ENCODE measurements around the gene HPD. TPM values are rescaled to one million over a fixed set of nuclear protein-coding genes. Genes with fewer than 3 reads are reported as not detected.
A peak's percentile ranks its signal among the peaks of the same experiment; 100 is the strongest.

The HPD gene
- total RNA-seq, 3 donors from 2014 or later: 0.63 to 1.0 TPM; not detected in 1

- H3K9me3 ChIP-seq: no peaks in the 10 kb centered on the region
- H3K4me1 ChIP-seq (ENCODE audit: low read depth): no peaks in the 10 kb centered on the region
- H3K36me3 ChIP-seq (ENCODE audit: low read depth): peaks cover 8% of the 10 kb centered on the region
- DNase-seq (no peak), ATAC-seq (no peak)
- intact Hi-C loops (cut with DNase I, micrococcal nuclease): no loop called here
- H3K4me3 ChIP-seq: no peak overlapping the region
- TF ChIP-seq CTCF (IDR thresholded peaks at IDR 0.05): no peak
These were observed 29.8 kb downstream of the HPD start for GRCh38 chr12:121828826-121829225.

DNA sequence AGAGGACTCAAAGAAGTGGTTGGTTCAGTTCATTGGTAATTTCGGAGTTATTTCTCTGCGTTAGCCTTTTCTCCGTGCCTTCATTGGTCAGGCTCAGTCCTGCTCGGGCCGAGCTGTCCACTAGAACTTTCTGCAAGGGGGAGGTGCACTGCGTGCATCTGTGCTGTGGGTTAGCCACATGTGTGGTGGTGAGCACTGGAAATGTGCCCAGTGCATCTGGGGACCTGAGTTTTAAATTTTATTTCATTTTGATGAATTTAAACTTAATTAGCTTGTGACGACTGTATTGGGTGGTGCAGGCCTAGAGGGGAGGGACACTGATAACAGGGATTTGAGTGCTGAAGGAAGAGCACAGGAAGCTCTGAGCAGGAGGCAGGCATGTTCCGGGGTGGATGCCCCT, 30.4 kb downstream of the HPD start:
- intact Hi-C loops (cut with DNase I, micrococcal nuclease): no loop called here
- Histone ChIP-seq H3K4me1 (ENCODE audit: low read depth) (no peaks in the 10 kb centered on the region), H3K36me3 (ENCODE audit: low read depth) (peaks cover 8% of the 10 kb centered on the region), H3K9me3 (no peaks in the 10 kb centered on the region), H3K4me3 (no peak overlapping the region)
- DNase-seq: no peak
- no peak for ATAC-seq
- TF ChIP-seq CTCF (IDR thresholded peaks at IDR 0.05): no peak

GRCh38 chr12:121827351-121828099, 31.1 kb downstream of the HPD start:
- intact Hi-C loops (cut with DNase I, micrococcal nuclease): no loop called here
- ATAC-seq (no peak), DNase-seq (peak in 1 of 3 donors; percentile 2)
- no peak overlapping the region for H3K4me3 ChIP-seq
- H3K9me3 ChIP-seq: no peaks in the 10 kb centered on the region
- H3K36me3 ChIP-seq (ENCODE audit: low read depth): peaks cover 8% of the 10 kb centered on the region
- TF ChIP-seq CTCF (IDR thresholded peaks at IDR 0.05): no peak
- no peaks in the 10 kb centered on the region for H3K4me1 ChIP-seq (ENCODE audit: low read depth)

- no peaks in the 10 kb centered on the region for H3K4me1 ChIP-seq (ENCODE audit: low read depth)
- DNase-seq: peak in 1 of 3 donors; percentile 41
- no peak for TF ChIP-seq CTCF (IDR thresholded peaks at IDR 0.05)
- ATAC-seq: no peak
- peaks cover 8% of the 10 kb centered on the region for H3K36me3 ChIP-seq (ENCODE audit: low read depth)
- H3K9me3 ChIP-seq: no peaks in the 10 kb centered on the region
- intact Hi-C loops (cut with DNase I, micrococcal nuclease): no loop called here
- H3K4me3 ChIP-seq: no peak overlapping the region
These were observed 32.1 kb downstream of the HPD start for GRCh38 chr12:121826318-121827150.

GRCh38 chr12:121825041-121825523, 33.6 kb downstream of the HPD start:
- intact Hi-C loops (cut with DNase I, micrococcal nuclease): no loop called here
- DNase-seq (peak in 1 of 3 donors; percentile 48), ATAC-seq (no peak)
- no peak overlapping the region for H3K4me3 ChIP-seq
- no peak for TF ChIP-seq CTCF (IDR thresholded peaks at IDR 0.05)
- peaks cover 16% of the 10 kb centered on the region for H3K36me3 ChIP-seq (ENCODE audit: low read depth)
- H3K4me1 ChIP-seq (ENCODE audit: low read depth): no peaks in the 10 kb centered on the region
- no peaks in the 10 kb centered on the region for H3K9me3 ChIP-seq
